ENCODE measurements around the gene PRKCA.
"Not testable (repeated sequence)": the region's sequence is repeated elsewhere in the genome, so short reads cannot be mapped to it uniquely, and the experiment has no call there.

Gene PRKCA

DNA sequence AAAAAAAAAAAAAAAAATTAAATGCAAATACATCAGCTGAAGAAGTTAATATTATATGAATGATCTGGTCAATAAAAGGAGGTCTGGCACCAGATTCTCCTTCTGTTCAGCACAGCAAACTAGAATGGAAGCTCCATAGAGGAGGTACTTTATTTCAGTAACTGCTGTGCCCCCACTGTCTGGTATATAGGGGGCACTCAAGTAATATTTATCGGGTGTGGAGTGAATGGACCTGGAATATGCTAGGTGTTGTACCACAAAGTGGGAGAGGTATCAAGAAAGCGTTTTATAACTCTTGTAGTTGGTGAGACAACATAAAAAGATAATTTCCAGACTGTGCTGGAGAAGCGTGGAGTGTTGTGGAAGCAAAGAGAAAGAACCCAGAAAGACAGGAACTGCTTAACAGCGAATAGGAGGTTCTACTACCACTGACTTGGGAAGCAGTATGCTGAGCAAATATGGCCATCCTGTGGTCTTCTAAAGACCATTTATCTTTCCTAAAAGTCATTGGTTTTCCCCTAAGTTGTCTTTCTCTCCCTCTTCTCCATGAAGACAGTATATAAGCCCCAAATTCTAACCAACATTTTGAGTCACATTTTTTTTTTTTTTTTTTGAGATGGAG is 12.2 kb upstream of the PRKCA start:
- DNase-seq (ENCODE audit: low read depth in 2 of 2): no peak

DNA sequence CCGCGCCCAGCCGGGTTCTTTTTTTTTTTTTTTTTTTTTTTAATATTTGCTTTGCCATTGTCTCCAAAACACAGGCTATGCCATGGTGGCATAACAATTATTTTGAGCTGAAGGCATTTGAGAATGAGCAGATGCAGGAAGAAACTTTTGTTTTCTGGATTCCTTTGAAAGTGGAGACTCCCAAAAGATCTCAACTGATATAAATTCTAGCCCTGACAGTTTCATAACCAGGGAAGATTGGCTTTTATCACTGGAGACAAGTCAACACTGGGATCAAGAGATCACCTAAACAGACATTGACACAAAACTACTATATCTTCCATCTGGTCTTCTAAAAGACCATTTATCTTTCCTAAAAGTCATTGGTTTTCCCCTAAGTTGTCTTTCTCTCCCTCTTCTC is 10.1 kb upstream of the PRKCA start:
- no peak for DNase-seq (ENCODE audit: low read depth in 2 of 2)

DNA sequence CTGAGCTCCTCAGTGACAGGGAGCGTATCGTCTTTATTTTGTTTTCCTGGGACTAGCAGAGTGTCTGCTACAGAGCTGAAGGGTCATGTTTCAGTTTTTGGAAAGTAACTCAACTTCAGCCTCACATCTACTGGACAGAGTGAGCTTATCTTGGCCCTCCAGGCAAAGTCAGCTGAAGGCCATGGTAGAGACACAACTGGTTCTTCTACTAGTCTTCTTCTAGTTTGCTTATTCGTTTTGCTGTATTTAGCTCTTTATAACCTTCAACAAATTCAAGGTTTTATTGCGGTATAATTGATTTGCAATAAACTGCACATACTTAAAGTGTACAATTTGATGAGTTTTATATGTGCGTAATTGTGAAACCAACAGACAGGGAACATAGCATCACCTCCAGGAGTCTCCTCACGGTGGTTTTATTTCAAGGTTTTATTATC is 6.1 kb upstream of the PRKCA start:
- no peak for DNase-seq (ENCODE audit: low read depth in 2 of 2)

DNA sequence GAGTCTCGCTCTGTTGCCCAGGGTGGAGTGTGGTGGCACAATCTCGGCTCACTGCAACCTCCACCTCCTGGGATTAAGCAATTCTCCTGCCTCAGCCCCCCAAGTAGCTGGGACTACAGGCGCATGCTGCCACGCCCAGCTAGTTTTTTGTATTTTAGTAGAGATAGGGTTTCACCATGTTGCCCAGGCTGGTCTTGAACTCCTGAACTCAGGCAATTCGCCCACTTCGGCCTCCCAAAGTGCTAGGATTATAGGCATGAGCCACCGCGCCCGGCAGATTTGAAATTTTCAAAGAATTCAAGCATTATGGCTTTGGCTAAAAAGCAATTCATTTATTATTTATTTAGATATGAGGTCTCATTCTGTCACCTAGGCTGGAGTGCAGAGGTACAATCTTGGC is 5.0 kb upstream of the PRKCA start:
- not testable (repeated sequence) for DNase-seq (ENCODE audit: low read depth in 2 of 2)

- no peak for DNase-seq (ENCODE audit: low read depth in 2 of 2)
Measured at GRCh38 chr17:66299711-66300110, 2.7 kb upstream of the PRKCA start.

GRCh38 chr17:66300956-66301355 is 1.5 kb upstream of the PRKCA start:
- DNase-seq (ENCODE audit: low read depth in 2 of 2): no peak

DNA sequence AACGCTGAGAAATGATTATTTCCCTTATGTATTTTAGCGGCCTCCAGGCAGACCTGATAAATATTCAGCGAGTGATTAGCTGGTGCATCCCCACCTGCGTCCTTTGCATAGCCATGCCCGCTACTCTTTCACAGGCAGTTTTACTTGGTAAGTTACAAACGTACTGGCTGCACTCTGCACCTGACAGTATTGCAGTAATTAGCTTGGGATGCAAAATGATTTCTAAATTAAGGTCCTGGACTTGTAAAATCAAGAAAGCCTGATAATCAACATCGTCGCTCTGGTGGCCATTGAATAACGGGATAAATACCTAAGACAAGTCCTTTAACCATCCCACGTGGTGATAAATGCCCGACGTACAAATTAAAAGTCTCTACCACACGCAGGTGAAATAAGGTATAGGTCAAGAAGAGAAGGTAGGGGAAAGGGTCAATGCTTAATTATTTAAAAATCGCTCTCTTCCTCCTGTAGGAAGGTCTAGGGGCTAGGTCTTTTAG is 998 bp upstream of the PRKCA start:
- DNase-seq (ENCODE audit: low read depth in 2 of 2): no peak

GRCh38 chr17:66302761-66303626 is 581 bp downstream of the PRKCA start:
- DNase-seq (ENCODE audit: low read depth in 2 of 2): peak; percentile 13 to 36

- peak in 1 of 2 donors; percentile 3 for DNase-seq (ENCODE audit: low read depth in 2 of 2)
Measured at GRCh38 chr17:66304304-66305174, 2.1 kb downstream of the PRKCA start.

DNA sequence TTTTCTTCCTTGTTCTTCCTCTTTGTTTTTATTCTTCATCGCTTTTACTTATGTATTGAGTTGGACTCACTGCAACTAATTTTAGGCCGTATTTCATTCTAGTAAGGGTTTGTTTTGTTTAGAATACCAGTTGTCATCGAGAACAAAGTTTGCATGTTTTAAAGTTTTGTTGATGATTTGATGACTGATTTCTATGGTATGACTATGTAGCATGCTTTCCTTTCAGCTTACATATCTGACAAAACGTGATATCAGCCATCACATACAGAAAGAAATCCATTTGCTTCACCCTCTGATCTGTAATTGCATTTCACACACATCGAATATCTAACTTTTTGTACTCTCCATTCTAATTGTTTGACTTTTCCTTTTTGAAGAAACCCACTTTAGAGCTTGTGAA is 4.0 kb downstream of the PRKCA start:
- no peak for DNase-seq (ENCODE audit: low read depth in 2 of 2)

- DNase-seq (ENCODE audit: low read depth in 2 of 2): no peak
Measured at GRCh38 chr17:66307257-66307656, 4.8 kb downstream of the PRKCA start.

- no peak for DNase-seq (ENCODE audit: low read depth in 2 of 2)
Measured at GRCh38 chr17:66308856-66309255, 6.4 kb downstream of the PRKCA start.

- no peak for DNase-seq (ENCODE audit: low read depth in 2 of 2)
Measured at GRCh38 chr17:66309793-66310192, 7.4 kb downstream of the PRKCA start.

DNA sequence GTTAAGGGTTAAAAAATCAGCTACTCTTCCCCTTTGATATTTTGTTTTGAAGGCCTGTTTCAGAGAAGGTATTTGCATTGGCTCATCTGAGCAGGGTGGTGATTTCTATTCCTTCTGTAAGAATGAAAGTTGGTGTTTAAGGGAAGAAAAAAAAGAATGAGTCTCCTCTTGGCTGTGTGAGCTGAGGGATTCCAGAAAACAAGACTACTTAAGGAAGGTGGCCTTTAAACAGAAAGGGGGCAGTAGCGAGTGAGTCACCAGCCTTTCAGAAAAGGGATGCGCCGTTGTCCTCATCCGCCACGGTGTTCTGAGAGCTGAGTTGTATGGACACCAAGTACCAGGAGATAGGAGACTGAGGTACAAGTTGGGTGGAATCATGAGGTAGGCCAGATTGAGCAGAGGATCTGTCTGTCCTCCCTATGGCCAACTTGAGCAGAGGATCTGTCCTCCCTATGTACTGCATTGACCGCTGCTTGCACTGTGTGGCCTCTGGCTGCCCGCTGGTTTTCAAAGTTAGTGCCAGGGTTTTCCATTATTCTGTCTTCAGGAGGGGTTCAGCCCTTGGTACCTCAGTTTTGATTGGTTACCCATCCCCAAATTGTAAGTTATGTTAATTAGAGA is 8.2 kb downstream of the PRKCA start:
- DNase-seq (ENCODE audit: low read depth in 2 of 2): no peak

DNA sequence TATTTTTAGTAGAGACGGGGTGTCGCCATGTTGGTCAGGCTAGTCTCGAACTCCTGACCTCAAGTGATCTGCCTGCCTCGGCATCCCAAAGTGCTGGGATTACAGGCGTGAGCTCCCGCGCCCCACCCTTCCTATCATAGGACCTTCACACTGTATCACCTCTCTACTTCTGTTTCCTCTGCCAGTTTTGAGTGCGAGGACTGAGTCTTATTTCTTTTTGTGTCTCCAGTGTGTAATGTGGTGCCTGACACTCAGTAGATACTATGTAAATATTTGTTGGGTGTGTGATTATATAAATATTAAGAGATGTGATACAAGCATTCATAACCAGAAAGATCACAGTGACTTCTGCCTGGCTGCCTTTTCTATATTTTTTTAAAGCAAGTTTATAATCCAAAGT is 10.5 kb downstream of the PRKCA start:
- no peak for DNase-seq (ENCODE audit: low read depth in 2 of 2)

- no peak for DNase-seq (ENCODE audit: low read depth in 2 of 2)
Measured at GRCh38 chr17:66313325-66313724, 10.9 kb downstream of the PRKCA start.

DNA sequence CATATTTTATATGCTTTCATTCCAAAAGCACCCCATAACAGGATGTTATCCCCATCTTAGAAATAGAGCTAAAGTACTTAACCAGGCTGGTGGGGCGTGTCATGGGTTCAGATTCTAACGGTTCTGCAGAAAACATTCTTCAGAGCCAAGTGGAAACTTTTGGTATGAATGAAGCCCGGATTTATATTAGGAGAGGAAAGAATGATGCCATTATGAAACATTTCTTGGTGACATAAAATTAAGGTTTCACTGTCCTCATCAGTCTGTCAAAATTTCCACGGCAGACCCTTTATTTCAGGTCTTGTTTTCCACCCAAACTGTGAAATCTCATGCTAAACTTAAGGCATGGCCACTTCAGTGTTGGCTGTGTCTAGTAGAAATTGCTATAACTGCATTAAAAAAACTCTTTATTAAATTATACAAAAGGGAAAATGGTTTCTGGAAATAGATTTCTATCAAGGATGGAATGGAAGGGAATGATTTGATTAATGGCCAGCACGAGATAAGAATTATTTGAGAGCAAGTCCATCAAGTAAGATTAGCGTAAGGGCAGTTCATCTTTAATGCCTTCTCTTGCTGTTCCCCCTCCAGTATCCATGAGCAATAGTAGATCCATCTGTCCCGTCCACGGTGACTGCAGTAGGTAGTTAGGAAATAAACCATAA is 11.7 kb downstream of the PRKCA start:
- no peak for DNase-seq (ENCODE audit: low read depth in 2 of 2)

- DNase-seq (ENCODE audit: low read depth in 2 of 2): no peak
Measured at GRCh38 chr17:66317629-66318028, 15.2 kb downstream of the PRKCA start.

GRCh38 chr17:66319226-66319625 is 16.8 kb downstream of the PRKCA start:
- DNase-seq (ENCODE audit: low read depth in 2 of 2): no peak

GRCh38 chr17:66322764-66323163 is 20.4 kb downstream of the PRKCA start:
- no peak for DNase-seq (ENCODE audit: low read depth in 2 of 2)

- not testable (repeated sequence) for DNase-seq (ENCODE audit: low read depth in 2 of 2)
Measured at GRCh38 chr17:66324381-66325004, 22.1 kb downstream of the PRKCA start.
